Karpas-422 (cell line): ENCODE data around the gene TMEM88. TPM values are rescaled to one million over a fixed set of nuclear protein-coding genes. Genes with fewer than 3 reads are reported as not detected.
A peak's percentile ranks its signal among the peaks of the same experiment; 100 is the strongest.

ENCODE experiments used
- DNase-seq: peaks from one replicate; pipeline ENCODE4 v3.0.0-alpha.2; 2015
- H2AFZ ChIP-seq: fragments of 200-600 bp; sonication (generic); 2 replicates; pipeline ENCODE4 v1.6.1; 2014; ENCODE audit warnings: antibody characterized with exemption, low read length, mixed read lengths
- H3K27ac ChIP-seq: fragments of 200-600 bp; sonication (generic); 2 replicates; pipeline ENCODE4 v1.5.1; 2014; ENCODE audit warnings: mild to moderate bottlenecking, low read length, moderate library complexity
- H3K27me3 ChIP-seq: fragments of 200-600 bp; sonication (generic); 2 replicates; pipeline ENCODE4 v1.6.1; 2014; ENCODE audit warnings: low read length, mixed read lengths
- H3K36me3 ChIP-seq: fragments of 200-600 bp; sonication (generic); 2 replicates; pipeline ENCODE4 v1.6.1; 2014; ENCODE audit warnings: low read length, mixed read lengths; ENCODE audit not compliant: insufficient read depth
- H3K4me1 ChIP-seq: fragments of 200-600 bp; sonication (generic); 2 replicates; pipeline ENCODE4 v1.6.1; 2014; ENCODE audit warnings: mild to moderate bottlenecking, low read length, mixed read lengths
- H3K4me2 ChIP-seq: fragments of 200-600 bp; sonication (generic); 2 replicates; pipeline ENCODE4 v1.6.1; 2014; ENCODE audit warnings: low read length, low read depth, mild to moderate bottlenecking; ENCODE audit not compliant: poor library complexity, severe bottlenecking
- H3K4me3 ChIP-seq: fragments of 200-600 bp; sonication (generic); 2 replicates; pipeline ENCODE4 v1.5.1; 2014; ENCODE audit warnings: mild to moderate bottlenecking, antibody characterized with exemption, low read length, mixed read lengths
- H3K79me2 ChIP-seq: fragments of 200-600 bp; sonication (generic); 2 replicates; pipeline ENCODE4 v1.6.1; 2014; ENCODE audit warnings: mild to moderate bottlenecking, low read length, mixed read lengths
- H3K9ac ChIP-seq: fragments of 200-600 bp; sonication (generic); 2 replicates; pipeline ENCODE4 v1.6.0; 2014; ENCODE audit warnings: low read length
- H3K9me2 ChIP-seq: fragments of 200-600 bp; sonication (generic), shearing (Covaris generic); replicated peaks from 2 replicates; pipeline ENCODE4 v1.6.0; 2014; ENCODE audit warnings: mild to moderate bottlenecking, low read length, moderate library complexity; ENCODE audit not compliant: insufficient read depth
- H3K9me3 ChIP-seq: fragments of 300-700, 200-600 bp; sonication (generic); 2 replicates; pipeline ENCODE4 v1.6.1; 2014; ENCODE audit warnings: low read length, mixed read lengths
- H4K20me1 ChIP-seq: fragments of 200-600 bp; sonication (generic); 2 replicates; pipeline ENCODE4 v1.6.1; 2014; ENCODE audit warnings: mild to moderate bottlenecking, antibody characterized with exemption, low read length, low read depth; ENCODE audit not compliant: insufficient read depth
- total RNA-seq: library from RNA; depleted of rRNA; stranded (reverse); fragments of >200 nt; shearing (Covaris generic); gene quantifications from 2 replicates; pipeline ENCODE4 v1.2.3, GENCODE V29; 2014; ENCODE audit warnings: low replicate concordance

The TMEM88 gene
- total RNA-seq, 1 experiment from 2014 or later, result 1.4 TPM

DNA sequence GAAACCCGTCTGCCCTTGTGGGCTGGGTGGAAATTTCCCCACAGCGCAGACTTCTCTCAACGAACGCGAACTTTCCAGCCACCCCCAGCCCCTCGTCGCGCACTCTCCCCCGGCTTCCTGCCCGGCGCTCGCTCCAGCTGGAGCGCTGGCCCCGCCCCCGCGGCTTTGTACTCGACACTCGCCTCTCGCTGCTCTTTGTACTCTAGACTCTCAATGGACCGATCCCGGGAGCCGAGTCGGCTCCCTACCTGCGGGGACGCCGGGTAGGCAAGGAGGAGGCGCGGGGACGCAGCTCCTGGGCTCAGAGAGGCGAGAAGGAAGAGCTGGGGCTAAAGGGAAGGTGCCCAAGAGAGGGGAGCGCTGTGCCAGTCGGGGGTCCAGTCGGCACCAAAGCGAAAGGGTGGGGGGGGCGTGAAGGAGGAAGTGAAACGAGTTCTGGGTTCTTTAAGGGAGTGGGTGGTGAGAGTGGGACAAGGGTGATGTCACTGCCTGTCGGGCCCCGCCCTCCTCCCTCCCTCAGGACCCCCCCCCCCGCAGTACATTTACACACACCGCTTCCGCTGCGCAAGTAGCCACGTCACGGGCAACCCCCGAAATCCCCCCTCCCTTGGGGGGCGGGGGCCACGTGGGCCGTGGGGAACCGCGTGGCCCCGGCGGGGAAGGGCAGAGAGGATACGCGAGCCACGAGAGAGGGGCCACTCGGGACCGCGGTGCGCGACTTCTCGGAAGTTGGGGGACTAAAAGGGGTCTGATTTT, 11.2 kb upstream of the TMEM88 start:
- H3K4me3 ChIP-seq, result peak overlapping the region; percentile 88
- no peaks in the 10 kb centered on the region for H3K9me3 ChIP-seq
- peak overlapping the region; percentile 92 for H3K9ac ChIP-seq
- no peaks in the 10 kb centered on the region for H3K27me3 ChIP-seq
- H2AFZ ChIP-seq, result no peak overlapping the region
- DNase-seq, result peak; percentile 96
- peak overlapping the region; percentile 95 for H3K27ac ChIP-seq
- no peaks in the 10 kb centered on the region for H3K9me2 ChIP-seq
- H3K79me2 ChIP-seq, result peaks cover 44% of the 10 kb centered on the region
- peaks cover 8% of the 10 kb centered on the region; the same call in 1 of the 2 replicates for H4K20me1 ChIP-seq
- H3K4me2 ChIP-seq, result peak overlapping the region; percentile 96
- no peaks in the 10 kb centered on the region; the same call in 1 of the 2 replicates for H3K36me3 ChIP-seq
- peaks cover 40% of the 10 kb centered on the region for H3K4me1 ChIP-seq

- Histone ChIP-seq H3K9me2 (no peaks in the 10 kb centered on the region), H3K9me3 (no peaks in the 10 kb centered on the region), H3K79me2 (peaks cover 41% of the 10 kb centered on the region), H3K36me3 (no peaks in the 10 kb centered on the region; the same call in 1 of the 2 replicates), H2AFZ (no peak overlapping the region), H4K20me1 (peaks cover 8% of the 10 kb centered on the region; the same call in 1 of the 2 replicates), H3K4me1 (peaks cover 34% of the 10 kb centered on the region), H3K4me3 (peak overlapping the region; percentile 88), H3K4me2 (peak overlapping the region; percentile 96), H3K27ac (peak overlapping the region; percentile 95), H3K27me3 (no peaks in the 10 kb centered on the region), H3K9ac (peak overlapping the region; percentile 92)
- DNase-seq, result peak; percentile 97
These were observed 10.3 kb upstream of the TMEM88 start for GRCh38 chr17:7844292-7845154.

- DNase-seq, result no peak
These were observed 9.4 kb upstream of the TMEM88 start for GRCh38 chr17:7845359-7846062.

GRCh38 chr17:7846063-7846735, 8.7 kb upstream of the TMEM88 start:
- Histone ChIP-seq H3K4me1 (peaks cover 33% of the 10 kb centered on the region), H3K9ac (no peak overlapping the region), H4K20me1 (peaks cover 8% of the 10 kb centered on the region; the same call in 1 of the 2 replicates), H3K36me3 (peaks cover 3% of the 10 kb centered on the region; the same call in 1 of the 2 replicates), H3K4me2 (no peak overlapping the region), H2AFZ (no peak overlapping the region), H3K9me2 (no peaks in the 10 kb centered on the region), H3K4me3 (no peak overlapping the region), H3K27ac (no peak overlapping the region), H3K9me3 (no peaks in the 10 kb centered on the region), H3K79me2 (peaks cover 26% of the 10 kb centered on the region), H3K27me3 (no peaks in the 10 kb centered on the region)
- no peak for DNase-seq

More at GRCh38 chr17:7845359-7846062, 9.4 kb upstream of the TMEM88 start:
- Histone ChIP-seq H3K36me3 (no peaks in the 10 kb centered on the region; the same call in 1 of the 2 replicates), H3K9ac (peak overlapping the region; percentile 92), H3K4me3 (peak overlapping the region; percentile 88), H2AFZ (no peak overlapping the region), H3K27me3 (no peaks in the 10 kb centered on the region), H3K27ac (peak overlapping the region; percentile 55; the same call in 1 of the 2 replicates), H3K4me2 (peak overlapping the region; percentile 96), H4K20me1 (peaks cover 8% of the 10 kb centered on the region; the same call in 1 of the 2 replicates), H3K4me1 (peaks cover 33% of the 10 kb centered on the region), H3K79me2 (peaks cover 33% of the 10 kb centered on the region), H3K9me2 (no peaks in the 10 kb centered on the region), H3K9me3 (no peaks in the 10 kb centered on the region)

DNA sequence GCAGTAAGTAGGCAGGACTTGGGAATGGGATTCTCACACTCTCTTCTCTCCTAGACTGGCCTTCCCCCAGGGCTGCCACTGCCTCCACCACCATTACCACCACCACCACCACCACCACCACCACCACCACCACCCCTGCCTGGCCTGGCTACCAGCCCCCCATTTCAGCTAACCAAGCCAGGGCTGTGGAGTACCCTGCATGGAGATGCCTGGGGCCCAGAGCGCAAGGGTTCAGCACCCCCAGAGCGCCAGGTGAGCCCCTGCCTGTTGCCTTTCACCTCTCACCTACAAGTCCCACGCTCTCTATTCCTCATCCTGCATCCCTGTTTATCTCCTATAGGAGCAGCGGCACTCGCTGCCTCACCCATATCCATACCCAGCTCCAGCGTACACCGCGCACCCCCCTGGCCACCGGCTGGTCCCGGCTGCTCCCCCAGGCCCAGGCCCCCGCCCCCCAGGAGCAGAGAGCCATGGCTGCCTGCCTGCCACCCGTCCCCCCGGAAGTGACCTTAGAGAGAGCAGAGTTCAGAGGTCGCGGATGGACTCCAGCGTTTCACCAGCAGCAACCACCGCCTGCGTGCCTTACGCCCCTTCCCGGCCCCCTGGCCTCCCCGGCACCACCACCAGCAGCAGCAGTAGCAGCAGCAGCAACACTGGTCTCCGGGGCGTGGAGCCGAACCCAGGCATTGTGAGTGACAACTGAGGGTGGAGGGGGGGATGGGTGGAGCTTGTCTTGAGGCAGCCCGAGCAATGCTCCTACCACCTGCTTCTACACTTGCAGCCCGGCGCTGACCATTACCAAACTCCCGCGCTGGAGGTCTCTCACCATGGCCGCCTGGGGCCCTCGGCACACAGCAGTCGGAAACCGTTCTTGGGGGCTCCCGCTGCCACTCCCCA, 7.9 kb upstream of the TMEM88 start:
- Histone ChIP-seq H3K9me3 (no peaks in the 10 kb centered on the region), H3K27me3 (no peaks in the 10 kb centered on the region), H3K4me2 (no peak overlapping the region), H3K36me3 (peaks cover 6% of the 10 kb centered on the region; the same call in 1 of the 2 replicates), H4K20me1 (peaks cover 8% of the 10 kb centered on the region; the same call in 1 of the 2 replicates), H3K9me2 (no peaks in the 10 kb centered on the region), H3K4me1 (peaks cover 36% of the 10 kb centered on the region), H3K79me2 (peaks cover 24% of the 10 kb centered on the region), H2AFZ (no peak overlapping the region), H3K9ac (no peak overlapping the region), H3K27ac (no peak overlapping the region), H3K4me3 (no peak overlapping the region)
- DNase-seq, result no peak

- Histone ChIP-seq H3K79me2 (peaks cover 29% of the 10 kb centered on the region), H4K20me1 (peaks cover 8% of the 10 kb centered on the region; the same call in 1 of the 2 replicates), H3K9ac (no peak overlapping the region), H3K27me3 (no peaks in the 10 kb centered on the region), H3K4me3 (no peak overlapping the region), H3K4me1 (peaks cover 37% of the 10 kb centered on the region), H3K4me2 (no peak overlapping the region), H3K27ac (no peak overlapping the region), H3K9me3 (no peaks in the 10 kb centered on the region), H3K36me3 (peaks cover 17% of the 10 kb centered on the region; the same call in 1 of the 2 replicates), H3K9me2 (no peaks in the 10 kb centered on the region), H2AFZ (no peak overlapping the region)
- no peak for DNase-seq
These were observed 6.7 kb upstream of the TMEM88 start for GRCh38 chr17:7848131-7848579.

GRCh38 chr17:7848739-7849129, 6.1 kb upstream of the TMEM88 start:
- Histone ChIP-seq H4K20me1 (peaks cover 8% of the 10 kb centered on the region; the same call in 1 of the 2 replicates), H3K27ac (no peak overlapping the region), H3K4me1 (peaks cover 37% of the 10 kb centered on the region), H2AFZ (no peak overlapping the region), H3K4me2 (no peak overlapping the region), H3K9ac (no peak overlapping the region), H3K79me2 (peaks cover 27% of the 10 kb centered on the region), H3K9me2 (no peaks in the 10 kb centered on the region), H3K4me3 (no peak overlapping the region), H3K9me3 (no peaks in the 10 kb centered on the region), H3K36me3 (peaks cover 17% of the 10 kb centered on the region; the same call in 1 of the 2 replicates), H3K27me3 (no peaks in the 10 kb centered on the region)
- DNase-seq, result no peak
